Small intestine (tissue), 7 donors: ENCODE measurements around the gene SFRP5. TPM values are rescaled to one million over a fixed set of nuclear protein-coding genes. Genes with fewer than 3 reads are reported as not detected.

ENCODE experiments used
- DNase-seq, 2 donors: peaks; one replicate each; pipeline versions ENCODE4 v3.0.0 to v3.0.0-alpha.2; 2013
- FAIRE-seq: peaks from 2 replicates; lab custom pipeline; 2012; peaks lifted over from hg19 to GRCh38; lab: Jason Lieb, UNC
- H3K27ac ChIP-seq, 3 donors: one replicate each; pipeline ENCODE4 v1.5.1; 2013; ENCODE audit warnings: low read length in 2 of 3, mild to moderate bottlenecking in 2 of 3, control low read depth in 1 of 3, inconsistent platforms in 1 of 3, low read depth in 1 of 3, moderate library complexity in 1 of 3
- H3K27me3 ChIP-seq, 3 donors: one replicate each; pipeline ENCODE4 v1.6.1; 2013; ENCODE audit warnings: low read length in 3 of 3, inconsistent platforms in 1 of 3; ENCODE audit not compliant: control insufficient read depth in 3 of 3, insufficient read depth in 3 of 3
- H3K36me3 ChIP-seq, 3 donors: one replicate each; pipeline ENCODE4 v1.6.1; 2013; ENCODE audit warnings: low read length in 3 of 3, inconsistent platforms in 1 of 3, low read depth in 1 of 3, mild to moderate bottlenecking in 1 of 3, moderate library complexity in 1 of 3; ENCODE audit not compliant: control insufficient read depth in 3 of 3, insufficient read depth in 2 of 3
- H3K4me1 ChIP-seq, 3 donors: one replicate each; pipeline ENCODE4 v1.6.1; 2013; ENCODE audit warnings: low read length in 2 of 3, inconsistent platforms in 1 of 3, low read depth in 1 of 3, mild to moderate bottlenecking in 1 of 3, moderate library complexity in 1 of 3; ENCODE audit not compliant: control insufficient read depth in 3 of 3, insufficient read depth in 2 of 3
- H3K4me3 ChIP-seq, 3 donors: one replicate each; pipeline ENCODE4 v1.5.1; 2013; ENCODE audit warnings: low read length in 3 of 3, control low read depth in 1 of 3, inconsistent platforms in 1 of 3, low read depth in 1 of 3, mild to moderate bottlenecking in 1 of 3, moderate library complexity in 1 of 3
- H3K9me3 ChIP-seq, 2 donors: one replicate each; pipeline ENCODE4 v1.6.1; 2013; ENCODE audit warnings: low read depth in 1 of 2, low read length in 1 of 2; ENCODE audit not compliant: control insufficient read depth in 2 of 2, insufficient read depth in 1 of 2
- WGBS, 3 donors: extraction: QIAGEN DNeasy Blood & Tissue Kit; methylation state at CpG; one replicate each; pipeline ENCODE4 v1.1.7; 2013; 5-methylcytosine and 5-hydroxymethylcytosine counted together
- polyA plus RNA-seq, 4 donors: library from polyadenylated mRNA; stranded (reverse) in 3 of 4; unstranded in 1 of 4; fragments of 200-250 nt in 3 of 4; fragments of 120-200 nt in 1 of 4; gene quantifications; one replicate each; pipeline versions ENCODE4 v1.2.1 to v1.2.3, GENCODE V29; 2013
- donor health status: healthy with polysubstance abuse.
- donor health status: control.
- donor health status: control.
- donor health status: Bipolar disorder and iron deficiency.
- donor health status: healthy.

SFRP5 gene
- polyA plus RNA-seq, 4 donors: 12.7 to 110 (median 53.8) TPM

GRCh38 chr10:97795886-97796285, 24.1 kb upstream of the SFRP5 start:
- Histone ChIP-seq H3K4me3 (no peak overlapping the region), H3K27me3 (peaks cover 0 to 3% (median 0%) of the 10 kb centered on the region in 3 donors), H3K27ac (no peak overlapping the region), H3K9me3 (peaks cover 0 to 3% of the 10 kb centered on the region in 2 donors), H3K36me3 (no peaks in the 10 kb centered on the region), H3K4me1 (peaks cover 0 to 10% (median 2%) of the 10 kb centered on the region in 3 donors)
- no peak for DNase-seq
- 70 to 76% (median 76%) methylated on average over 4 of the region's 4 CpGs for WGBS, 3 donors
- no peak for FAIRE-seq

DNA sequence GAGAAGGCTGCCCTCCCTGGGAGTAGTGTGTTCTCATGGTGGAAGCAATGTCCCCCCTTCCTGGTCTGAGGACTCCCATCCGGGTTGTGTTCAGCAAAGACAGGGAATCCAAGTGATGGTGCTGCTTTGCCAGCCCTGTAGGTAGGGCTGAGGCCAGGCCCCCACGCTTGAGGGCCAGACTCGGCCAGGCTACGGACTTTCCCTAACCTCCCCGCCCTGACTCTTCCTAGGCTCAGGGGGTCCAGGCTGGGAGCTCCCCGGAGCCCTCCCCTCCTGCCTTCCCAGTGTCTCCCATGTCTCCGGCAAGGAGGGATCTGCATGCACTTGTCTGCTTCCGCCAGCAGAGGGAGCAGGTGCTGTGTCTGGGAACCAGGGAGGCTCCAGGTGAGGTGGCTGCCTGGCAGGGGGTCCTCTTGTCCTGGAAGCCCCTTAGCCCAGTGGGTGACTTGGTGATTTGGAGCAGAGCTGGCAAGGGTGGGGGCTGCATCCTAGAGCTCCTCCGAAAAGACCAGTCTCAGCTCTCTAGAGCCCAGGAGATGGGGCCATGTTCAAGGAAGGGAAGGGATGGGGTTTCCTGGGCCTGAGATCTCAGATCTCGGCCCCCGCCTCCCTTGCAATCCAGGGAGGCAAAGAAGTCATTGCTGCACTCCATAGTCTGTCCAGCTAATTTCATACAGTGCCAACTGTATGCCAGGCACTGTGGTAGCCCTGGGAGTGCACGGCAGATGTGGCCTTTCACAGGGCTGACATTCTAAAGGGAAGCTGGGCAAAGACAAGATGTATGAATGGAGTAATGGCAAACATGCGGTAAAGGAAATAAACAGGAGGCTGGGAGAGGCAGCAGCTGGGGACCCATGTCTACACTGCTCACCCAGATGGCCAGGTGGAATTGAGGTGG, 20.3 kb upstream of the SFRP5 start:
- H3K27me3 ChIP-seq: peaks cover 0 to 2% (median 0%) of the 10 kb centered on the region in 3 donors
- DNase-seq (peak; percentile 76 to 85), FAIRE-seq (no peak)
- H3K27ac ChIP-seq: no peak overlapping the region
- WGBS, 3 donors: 13 to 24% (median 15%) methylated on average over 13 of the region's 13 CpGs
- no peak overlapping the region for H3K4me3 ChIP-seq
- H3K9me3 ChIP-seq: no peaks in the 10 kb centered on the region
- H3K4me1 ChIP-seq: peaks cover 0 to 27% (median 3%) of the 10 kb centered on the region in 3 donors
- H3K36me3 ChIP-seq: no peaks in the 10 kb centered on the region

DNA sequence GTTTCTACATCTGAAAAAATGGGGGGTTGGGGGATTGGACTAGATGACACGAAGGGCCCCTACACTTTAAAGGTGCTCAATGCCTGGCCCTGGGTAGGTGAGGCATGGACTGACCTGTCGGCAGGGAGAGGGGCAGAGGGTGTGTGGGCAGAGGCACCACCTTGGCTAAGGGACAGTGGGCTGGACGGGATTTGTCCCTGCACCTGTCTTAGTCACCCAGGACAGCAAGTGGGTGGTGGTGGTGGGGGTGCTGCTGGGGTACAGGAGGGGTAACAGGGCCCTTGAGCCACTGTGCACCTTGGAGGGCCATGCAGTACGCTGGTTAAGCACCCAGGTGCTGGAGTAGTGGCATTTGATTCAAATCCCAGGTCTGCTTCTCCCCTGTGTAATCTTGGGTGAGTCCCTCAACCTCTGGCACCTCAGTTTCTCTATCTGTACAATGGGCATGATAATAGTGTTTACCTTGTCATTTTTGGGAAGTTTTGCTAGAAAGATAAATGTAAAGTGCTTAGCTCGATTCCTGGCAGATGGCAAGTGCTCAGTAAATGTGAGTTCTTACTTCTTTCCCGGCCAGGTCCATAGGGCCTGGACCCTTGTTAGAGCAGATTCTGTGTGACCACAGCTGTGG, 18.1 kb upstream of the SFRP5 start:
- H3K27ac ChIP-seq: peak overlapping the region in 2 of 3 donors; percentile 44 to 89
- H3K27me3 ChIP-seq: peaks cover 0 to 2% (median 0%) of the 10 kb centered on the region in 3 donors
- no peaks in the 10 kb centered on the region for H3K36me3 ChIP-seq
- no peaks in the 10 kb centered on the region for H3K9me3 ChIP-seq
- peaks cover 3 to 45% (median 4%) of the 10 kb centered on the region in 3 donors for H3K4me1 ChIP-seq
- FAIRE-seq: no peak
- WGBS, 3 donors: 57 to 62% (median 60%) methylated on average over 5 to 6 of the region's 6 CpGs
- no peak for DNase-seq
- H3K4me3 ChIP-seq: no peak overlapping the region

DNA sequence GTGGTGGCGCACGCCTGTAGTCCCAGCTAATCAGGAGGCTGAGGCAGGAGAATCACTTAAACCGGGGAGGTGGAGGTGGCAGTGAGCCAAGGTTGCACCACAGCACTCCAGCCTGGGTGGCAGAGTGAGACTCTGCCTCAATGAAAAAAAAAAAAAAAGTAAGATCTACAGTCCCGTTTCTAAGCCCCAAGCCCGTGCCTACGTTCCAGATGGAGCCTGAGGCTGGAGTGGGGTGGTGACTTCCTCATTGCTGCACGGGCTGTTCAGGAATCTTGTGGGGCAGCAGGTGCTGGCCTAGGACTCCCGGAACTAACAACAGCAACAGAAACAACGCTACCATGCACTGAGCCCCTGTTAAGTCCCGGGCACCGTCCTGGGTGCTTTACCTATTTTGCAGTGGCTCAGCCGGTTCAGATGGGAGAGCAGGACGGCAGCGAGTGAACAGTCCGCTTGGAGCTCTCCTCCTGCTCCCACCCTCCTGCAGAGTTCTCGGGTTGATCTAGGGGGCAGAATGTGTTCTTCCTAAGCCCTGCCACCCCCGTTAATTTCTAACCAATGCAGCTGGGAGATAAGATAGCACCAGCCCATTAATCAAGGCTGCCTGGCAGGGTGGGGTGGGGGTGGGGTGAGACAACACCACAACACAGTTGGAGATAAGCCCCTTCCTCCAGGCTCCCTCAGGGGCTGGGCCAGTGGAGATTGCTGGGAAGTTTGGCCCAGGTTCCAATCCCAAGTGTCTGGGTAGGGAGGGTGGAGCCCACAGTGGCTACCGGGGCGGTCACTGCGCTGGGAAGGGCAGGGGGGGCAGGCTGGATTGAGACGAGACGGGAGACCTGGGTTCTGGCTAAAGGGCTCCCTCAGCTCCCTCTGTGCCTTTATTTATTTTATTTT, 17.0 kb upstream of the SFRP5 start:
- 9 to 18% (median 15%) methylated on average over 22 of the region's 22 CpGs for WGBS, 3 donors
- Histone ChIP-seq H3K36me3 (peaks cover 0 to 4% (median 0%) of the 10 kb centered on the region in 3 donors), H3K4me1 (peaks cover 3 to 52% (median 4%) of the 10 kb centered on the region in 3 donors), H3K27me3 (peaks cover 0 to 2% (median 0%) of the 10 kb centered on the region in 3 donors), H3K9me3 (no peaks in the 10 kb centered on the region), H3K4me3 (peak overlapping the region in 2 of 3 donors; percentile 53 to 60), H3K27ac (peak overlapping the region; percentile 44 to 89 (median 85))
- FAIRE-seq (no peak), DNase-seq (peak; percentile 90 to 96)

GRCh38 chr10:97785731-97786130, 13.9 kb upstream of the SFRP5 start:
- FAIRE-seq (no peak), DNase-seq (no peak)
- Histone ChIP-seq H3K4me1 (peaks cover 0 to 61% (median 7%) of the 10 kb centered on the region in 3 donors), H3K27me3 (peaks cover 0 to 2% (median 0%) of the 10 kb centered on the region in 3 donors), H3K9me3 (no peaks in the 10 kb centered on the region), H3K36me3 (peaks cover 0 to 12% (median 0%) of the 10 kb centered on the region in 3 donors), H3K27ac (no peak overlapping the region), H3K4me3 (no peak overlapping the region)
- 87 to 93% (median 87%) methylated on average over 9 of the region's 9 CpGs for WGBS, 3 donors

DNA sequence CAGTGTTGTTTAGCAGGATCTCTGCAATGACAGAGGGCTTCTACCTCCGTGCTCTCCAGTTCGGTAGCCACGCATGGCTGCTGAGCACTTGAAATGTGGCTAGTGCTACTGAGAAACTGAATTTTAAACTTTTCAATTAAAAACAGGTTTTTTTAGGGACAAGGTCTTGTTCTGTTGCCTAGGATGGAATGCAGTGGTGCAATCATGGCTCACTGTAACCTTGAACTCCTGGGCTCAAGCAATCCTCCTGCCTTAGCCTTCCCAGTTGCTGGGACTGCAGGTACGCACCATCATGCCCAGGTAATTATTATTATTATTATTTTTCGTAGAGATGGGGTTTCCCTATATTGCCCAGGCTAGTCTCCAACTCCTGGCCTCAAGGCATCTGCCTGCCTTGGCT, 13.4 kb upstream of the SFRP5 start:
- Histone ChIP-seq H3K36me3 (peaks cover 0 to 12% (median 0%) of the 10 kb centered on the region in 3 donors), H3K27ac (no peak overlapping the region), H3K9me3 (no peaks in the 10 kb centered on the region), H3K4me1 (peaks cover 0 to 62% (median 7%) of the 10 kb centered on the region in 3 donors), H3K27me3 (peaks cover 0 to 2% (median 0%) of the 10 kb centered on the region in 3 donors), H3K4me3 (no peak overlapping the region)
- FAIRE-seq (no peak), DNase-seq (no peak)
- 86 to 95% (median 87%) methylated on average over 5 of the region's 5 CpGs for WGBS, 3 donors

- H3K4me3 ChIP-seq: no peak overlapping the region
- H3K27me3 ChIP-seq: peaks cover 0 to 2% (median 0%) of the 10 kb centered on the region in 3 donors
- no peaks in the 10 kb centered on the region for H3K9me3 ChIP-seq
- DNase-seq: no peak
- no peak for FAIRE-seq
- WGBS, 3 donors: 71 to 80% (median 75%) methylated on average over 9 of the region's 9 CpGs
- peaks cover 0 to 18% (median 0%) of the 10 kb centered on the region in 3 donors for H3K36me3 ChIP-seq
- peaks cover 0 to 53% (median 7%) of the 10 kb centered on the region in 3 donors for H3K4me1 ChIP-seq
- no peak overlapping the region for H3K27ac ChIP-seq
Observed at GRCh38 chr10:97784200-97784810, 12.5 kb upstream of the SFRP5 start.
